K562 (cell line): Measurements from ENCODE around the gene PRKAG2. TPM values are rescaled to one million over a fixed set of nuclear protein-coding genes. Genes with fewer than 3 reads are reported as not detected.

Experiments used
- FUS ChIP-seq: fragments of 200-400 bp; formaldehyde crosslinking; optimal IDR thresholded peaks from 2 replicates; pipeline ENCODE3; 2017; ENCODE audit warnings: low read depth, low read length
- GABPB1 ChIP-seq: sonication (generic); formaldehyde crosslinking; IDR thresholded peaks from 2 replicates; pipeline ENCODE4 v1.8.0; 2022; ENCODE audit warnings: mild to moderate bottlenecking, missing genetic modification reagents
- KLF10 ChIP-seq: fragments of 250-450 bp; sonication (Bioruptor Pico); IDR thresholded peaks from 2 replicates; pipeline ENCODE4 v1.6.1; 2021; ENCODE audit warnings: matching md5 sums
- NRF1 ChIP-seq, 2 experiments: fragments of 450-650 bp; IDR thresholded peaks in 1 of 2; conservative IDR thresholded peaks in 1 of 2; 2 replicates each; pipeline ENCODE4 v1.6.1; 2014; ENCODE audit warnings: mild to moderate bottlenecking in 2 of 2
- PHF20 ChIP-seq: fragments of 450-650 bp; IDR thresholded peaks from 2 replicates; pipeline ENCODE4 v1.6.1; 2018; ENCODE audit not compliant: partially characterized antibody
- POU5F1 ChIP-seq: fragments of 150-350 bp; IDR thresholded peaks from 2 replicates; pipeline ENCODE4 v1.6.1; 2014; ENCODE audit warnings: borderline replicate concordance, low read length, low read depth, mild to moderate bottlenecking; ENCODE audit not compliant: partially characterized antibody
- RUNX1 ChIP-seq: sonication (generic); IDR thresholded peaks from 2 replicates; pipeline ENCODE4 v1.6.1; 2016; ENCODE audit warnings: antibody characterized with exemption, low read depth
- SAFB ChIP-seq: fragments of 200-400 bp; formaldehyde crosslinking; IDR thresholded peaks from 2 replicates; pipeline ENCODE4 v1.6.1; 2017; ENCODE audit warnings: low read depth, low read length, borderline replicate concordance
- SETDB1 ChIP-seq: IDR thresholded peaks from one replicate; pipeline ENCODE4 v1.6.1; 2012; ENCODE audit warnings: low read length, control low read depth, inconsistent platforms
- SUPT5H ChIP-seq: fragments of 450-650 bp; IDR thresholded peaks from 2 replicates; pipeline ENCODE4 v1.6.1; 2016
- TAF9B ChIP-seq: fragments of 450-650 bp; IDR thresholded peaks from 2 replicates; pipeline ENCODE4 v1.6.1; 2018; ENCODE audit warnings: mild to moderate bottlenecking; ENCODE audit not compliant: partially characterized antibody
- TARDBP ChIP-seq: fragments of 450-650 bp; IDR thresholded peaks from 2 replicates; pipeline ENCODE4 v1.6.1; 2016
- ZFX ChIP-seq: sonication (generic); formaldehyde crosslinking; IDR thresholded peaks from 2 replicates; pipeline ENCODE4 v1.8.0; 2022; ENCODE audit warnings: mild to moderate bottlenecking, missing genetic modification reagents, moderate library complexity
- ZNF143 ChIP-seq: sonication (generic); formaldehyde crosslinking; IDR thresholded peaks from 2 replicates; pipeline ENCODE4 v1.9.0; 2022; ENCODE audit warnings: mild to moderate bottlenecking, missing genetic modification reagents
- ZNF324 ChIP-seq: fragments of 250-450 bp; sonication (Bioruptor Pico); IDR thresholded peaks from 2 replicates; pipeline ENCODE4 v1.4.0; 2020; ENCODE audit warnings: mild to moderate bottlenecking
- ZNF507 ChIP-seq: conservative IDR thresholded peaks from 2 replicates; pipeline ENCODE4 v1.6.1; 2017; ENCODE audit warnings: missing genetic modification characterization, missing compliant biosample characterization
- polyA plus RNA-seq, 8 experiments: library from polyadenylated mRNA; depleted of rRNA in 4 of 8; stranded (reverse) in 5 of 8; unstranded in 3 of 8; fragments of >200 nt; fragmentation: Nextera tagmentation in 2 of 8; fragmentation: Illumina TruSeq in 1 of 8; extraction: Ambion mirVana in 2 of 8; extraction: Trizol in 1 of 8; gene quantifications; 2 replicates each; pipeline versions ENCODE4 v1.2.1 to v1.2.3, GENCODE V29; 2011 to 2014; ENCODE audit warnings: inconsistent platforms in 1 of 8, missing spikeins in 1 of 8
- total RNA-seq, 7 experiments: library from RNA; depleted of rRNA in 6 of 7; stranded (reverse); fragments of >200 nt in 6 of 7; fragmentation: Illumina TruSeq in 2 of 7; extraction: Trizol in 2 of 7; gene quantifications; 2 replicates each; pipeline versions ENCODE4 v1.2.1 to v1.2.3, GENCODE V29; 2011 to 2021; ENCODE audit warnings: low replicate concordance in 1 of 7
- TF ChIP-seq, protein P1 (sequence below), 2 experiments: fragments of 450-650 bp; formaldehyde crosslinking in 1 of 2; IDR thresholded peaks; 2 replicates each; pipeline versions ENCODE4 v1.4.0 to v1.6.1; 2014 to 2020; ENCODE audit warnings: mild to moderate bottlenecking in 2 of 2, borderline replicate concordance in 1 of 2, low read depth in 1 of 2

The PRKAG2 gene
- total and polyA plus RNA-seq, 9 of the 15 experiments (the other 6 are each of a cell fraction or from before 2014, with no cell fraction given), result 0.99 to 5.6 (median 3.3) TPM

DNA sequence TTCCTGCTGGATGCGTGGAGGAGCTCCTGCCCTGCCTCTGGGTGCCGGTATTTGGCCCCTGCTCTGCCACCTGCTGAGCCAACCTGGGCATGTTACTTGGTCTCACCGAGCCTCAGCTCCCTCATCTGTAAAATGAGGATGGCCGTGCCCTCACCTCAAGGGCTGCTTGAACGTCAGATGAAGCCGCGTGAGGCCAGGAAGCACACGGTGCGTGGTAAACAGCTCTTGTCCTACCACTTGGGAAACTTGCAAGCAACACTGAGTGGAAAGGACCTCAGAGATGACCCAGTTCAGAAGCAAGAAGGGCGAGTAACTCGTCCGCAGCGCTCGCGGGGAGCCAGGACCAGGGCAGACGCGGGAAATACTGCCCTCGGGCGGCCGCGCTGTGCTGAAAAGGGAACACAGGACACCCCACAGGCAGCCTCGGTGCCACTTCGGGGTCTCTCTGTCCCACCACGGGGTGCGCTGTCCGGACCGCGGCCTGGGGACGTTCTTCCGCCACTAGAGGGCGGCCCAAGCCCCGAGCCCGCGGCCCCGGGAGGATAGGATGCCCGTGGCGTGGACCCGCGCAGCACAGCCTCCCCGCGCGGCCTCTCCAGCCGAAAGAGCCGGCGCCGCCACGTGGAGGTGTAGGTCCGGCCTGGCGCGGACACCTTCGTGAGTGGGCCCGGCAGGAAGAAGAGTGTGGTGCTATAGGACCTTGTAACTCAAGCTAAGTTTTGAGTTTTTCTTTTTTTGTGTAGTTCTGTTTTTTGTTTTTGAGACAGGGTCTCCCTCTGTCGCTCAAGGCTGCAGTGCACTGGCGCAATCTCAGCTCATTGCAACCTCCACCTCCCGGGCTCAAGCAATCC is 94.1 kb downstream of the PRKAG2 start (continued):
- TF ChIP-seq, protein P1, sequence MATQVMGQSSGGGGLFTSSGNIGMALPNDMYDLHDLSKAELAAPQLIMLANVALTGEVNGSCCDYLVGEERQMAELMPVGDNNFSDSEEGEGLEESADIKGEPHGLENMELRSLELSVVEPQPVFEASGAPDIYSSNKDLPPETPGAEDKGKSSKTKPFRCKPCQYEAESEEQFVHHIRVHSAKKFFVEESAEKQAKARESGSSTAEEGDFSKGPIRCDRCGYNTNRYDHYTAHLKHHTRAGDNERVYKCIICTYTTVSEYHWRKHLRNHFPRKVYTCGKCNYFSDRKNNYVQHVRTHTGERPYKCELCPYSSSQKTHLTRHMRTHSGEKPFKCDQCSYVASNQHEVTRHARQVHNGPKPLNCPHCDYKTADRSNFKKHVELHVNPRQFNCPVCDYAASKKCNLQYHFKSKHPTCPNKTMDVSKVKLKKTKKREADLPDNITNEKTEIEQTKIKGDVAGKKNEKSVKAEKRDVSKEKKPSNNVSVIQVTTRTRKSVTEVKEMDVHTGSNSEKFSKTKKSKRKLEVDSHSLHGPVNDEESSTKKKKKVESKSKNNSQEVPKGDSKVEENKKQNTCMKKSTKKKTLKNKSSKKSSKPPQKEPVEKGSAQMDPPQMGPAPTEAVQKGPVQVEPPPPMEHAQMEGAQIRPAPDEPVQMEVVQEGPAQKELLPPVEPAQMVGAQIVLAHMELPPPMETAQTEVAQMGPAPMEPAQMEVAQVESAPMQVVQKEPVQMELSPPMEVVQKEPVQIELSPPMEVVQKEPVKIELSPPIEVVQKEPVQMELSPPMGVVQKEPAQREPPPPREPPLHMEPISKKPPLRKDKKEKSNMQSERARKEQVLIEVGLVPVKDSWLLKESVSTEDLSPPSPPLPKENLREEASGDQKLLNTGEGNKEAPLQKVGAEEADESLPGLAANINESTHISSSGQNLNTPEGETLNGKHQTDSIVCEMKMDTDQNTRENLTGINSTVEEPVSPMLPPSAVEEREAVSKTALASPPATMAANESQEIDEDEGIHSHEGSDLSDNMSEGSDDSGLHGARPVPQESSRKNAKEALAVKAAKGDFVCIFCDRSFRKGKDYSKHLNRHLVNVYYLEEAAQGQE (IDR thresholded peaks at IDR 0.05; ENCODE audit: borderline replicate concordance), result peak; percentile 81
- TF ChIP-seq, protein P1 (CRISPR knock-in tag; IDR thresholded peaks at IDR 0.05; ENCODE audit: low read depth), result no peak
- no peak for TF ChIP-seq ZNF507 (tag)
- TF ChIP-seq SETDB1, result no peak
- TF ChIP-seq TARDBP, result peak; percentile 75; the same call in 1 of the 2 replicates
- TF ChIP-seq TAF9B, result no peak
- no peak for TF ChIP-seq FUS
- no peak for TF ChIP-seq RUNX1
- no peak for TF ChIP-seq ZNF143 (CRISPR knock-in tag)
- TF ChIP-seq ZNF324 (CRISPR knock-in tag), result no peak
- TF ChIP-seq KLF10, result no peak
- TF ChIP-seq SUPT5H, result no peak
- TF ChIP-seq GABPB1 (CRISPR knock-in tag), result peak; percentile 26; the same call in 1 of the 2 replicates
- TF ChIP-seq ZFX (CRISPR knock-in tag), result peak; percentile 25; the same call in 1 of the 2 replicates
- TF ChIP-seq SAFB, result peak; percentile 94
- TF ChIP-seq POU5F1, result no peak
- peak; percentile 43 to 61; a peak in 2 of 4 replicates for TF ChIP-seq NRF1 (conservative IDR thresholded peaks at IDR 0.05 in 1 of 2, IDR thresholded peaks at IDR 0.05 in 1 of 2)
- TF ChIP-seq PHF20, result no peak
